HG02678 (cell line): Measurements from ENCODE around the gene ADAMTS2.

ENCODE experiments used
- ATAC-seq: cut with Tn5 transposase; IDR thresholded peaks from one replicate; pipeline ENCODE4 v1.9.1; 2021; ENCODE audit warnings: mild to moderate bottlenecking, moderate library complexity; ENCODE audit not compliant: unreplicated experiment

ADAMTS2 gene

GRCh38 chr5:179269781-179270543 is 75.3 kb downstream of the ADAMTS2 start:
- no peak for ATAC-seq

- no peak for ATAC-seq
Observed at GRCh38 chr5:179268966-179269693, 76.1 kb downstream of the ADAMTS2 start.

GRCh38 chr5:179268399-179268952 is 76.8 kb downstream of the ADAMTS2 start:
- no peak for ATAC-seq

- no peak for ATAC-seq
Observed at GRCh38 chr5:179267671-179268083, 77.6 kb downstream of the ADAMTS2 start.

- ATAC-seq: no peak
Observed at GRCh38 chr5:179267071-179267670, 78.1 kb downstream of the ADAMTS2 start.

GRCh38 chr5:179266291-179267070 is 78.8 kb downstream of the ADAMTS2 start:
- ATAC-seq: no peak

GRCh38 chr5:179265514-179266290 is 79.6 kb downstream of the ADAMTS2 start:
- ATAC-seq: no peak

- ATAC-seq: no peak
Observed at GRCh38 chr5:179264783-179265513, 80.3 kb downstream of the ADAMTS2 start.

GRCh38 chr5:179264053-179264782 is 81.0 kb downstream of the ADAMTS2 start:
- no peak for ATAC-seq

GRCh38 chr5:179263391-179264052 is 81.7 kb downstream of the ADAMTS2 start:
- ATAC-seq: no peak

- ATAC-seq: no peak
Observed at GRCh38 chr5:179262126-179262920, 82.9 kb downstream of the ADAMTS2 start.

GRCh38 chr5:179261301-179262125 is 83.7 kb downstream of the ADAMTS2 start:
- ATAC-seq: no peak

- ATAC-seq: no peak
Observed at GRCh38 chr5:179260324-179261070, 84.8 kb downstream of the ADAMTS2 start.

GRCh38 chr5:179259731-179260323 is 85.4 kb downstream of the ADAMTS2 start:
- ATAC-seq: no peak
